Measurements from ENCODE around the gene CALU.

- TF ChIP-seq POLR2A (IDR thresholded peaks at IDR 0.05) (no peak), CTCF (IDR thresholded peaks at IDR 0.05) (no peak)
Observed at GRCh38 chr7:128773604-128774003, 34.4 kb downstream of the CALU start.

Data from body of pancreas (tissue), 4 donors.